B cell (primary cell): ENCODE results near the gene OR6K2.

ENCODE experiments used
- CTCF ChIP-seq: fragments of 200-600 bp; IDR thresholded peaks from one replicate; pipeline ENCODE4 v1.8.0; 2022; ENCODE audit warnings: antibody characterized with exemption, mild to moderate bottlenecking
- EZH2 ChIP-seq: IDR thresholded peaks from 2 replicates; pipeline ENCODE4 v1.6.1; 2012; ENCODE audit warnings: borderline replicate concordance, low read depth, mild to moderate bottlenecking, moderate library complexity, low read length; ENCODE audit not compliant: insufficient read depth, poor library complexity, severe bottlenecking

GRCh38 chr1:158687037-158687436 lies 13.4 kb downstream of the OR6K2 start:
- TF ChIP-seq CTCF (no peak), EZH2 (no peak)
